ENCODE results near the gene COA4. TPM values are rescaled to one million over a fixed set of nuclear protein-coding genes. Genes with fewer than 3 reads are reported as not detected.
"Not testable (repeated sequence)": the region's sequence is repeated elsewhere in the genome, so short reads cannot be mapped to it uniquely, and the experiment has no call there.

Gene COA4
- total RNA-seq, 2 experiments from 2014 or later = 49.8 to 51.5 TPM

DNA sequence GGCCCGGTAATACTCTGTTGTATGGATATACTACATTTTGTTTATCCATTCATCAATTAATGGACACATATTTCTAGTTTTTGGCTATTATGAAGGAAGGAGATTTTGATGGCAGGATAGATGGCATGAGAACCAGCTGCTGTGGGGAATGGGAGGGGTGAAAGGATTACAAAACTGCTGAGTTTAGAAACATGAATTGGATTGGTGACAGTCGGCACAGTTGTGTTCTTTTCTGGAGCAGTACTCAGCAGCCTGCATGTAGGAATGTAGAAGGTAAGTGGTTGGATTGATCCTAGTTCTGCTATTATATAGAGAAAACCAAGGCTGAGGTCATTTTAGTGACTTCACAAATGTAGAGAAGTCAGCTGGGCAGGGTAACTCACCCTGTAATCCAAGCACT is 7.2 kb upstream of the COA4 start:
- H3K27ac Mint-ChIP-seq = peak overlapping the region; percentile 31
- peaks cover 3% of the 10 kb centered on the region for H3K4me1 Mint-ChIP-seq
- no peak for DNase-seq
- no peaks in the 10 kb centered on the region for H3K27me3 Mint-ChIP-seq
- H3K36me3 Mint-ChIP-seq (ENCODE audit: low read depth) = peaks cover 19% of the 10 kb centered on the region
- H3K4me3 Mint-ChIP-seq = no peak overlapping the region
- POLR2A ChIA-PET = no interaction called here
- H3K9me3 Mint-ChIP-seq = no peaks in the 10 kb centered on the region
- CTCF ChIA-PET = no interaction called here

DNA sequence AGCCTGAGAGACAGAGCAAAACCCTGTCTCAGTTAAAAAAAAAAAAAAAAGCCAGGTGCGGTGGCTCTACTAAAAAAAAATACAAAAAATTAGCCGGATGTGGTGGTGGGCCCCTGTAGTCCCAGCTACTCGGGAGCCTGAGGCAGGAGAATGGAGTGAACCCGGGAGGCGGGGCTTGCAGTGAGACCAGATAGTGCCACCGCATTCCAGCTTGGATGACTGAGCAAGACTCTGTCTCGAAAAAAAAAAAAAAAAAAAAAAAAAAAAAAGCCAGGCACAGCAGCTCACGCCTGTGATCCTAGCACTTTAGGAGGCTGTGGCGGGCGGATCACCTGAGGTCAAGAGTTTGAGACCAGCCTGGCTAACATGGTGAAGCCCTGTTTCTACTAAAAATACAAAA is 3.8 kb upstream of the COA4 start:
- peaks cover 12% of the 10 kb centered on the region for H3K36me3 Mint-ChIP-seq (ENCODE audit: low read depth)
- H3K27me3 Mint-ChIP-seq, DNase-seq, H3K27ac Mint-ChIP-seq, H3K4me3 Mint-ChIP-seq, H3K9me3 Mint-ChIP-seq, CTCF ChIA-PET: not testable (repeated sequence)
- POLR2A ChIA-PET = interaction anchor here (0.9 kb wide), 1 partner anchor 37 kb away, joined by 3 read pairs; no protein-coding TSS in a partner anchor
- peaks cover 27% of the 10 kb centered on the region for H3K4me1 Mint-ChIP-seq

DNA sequence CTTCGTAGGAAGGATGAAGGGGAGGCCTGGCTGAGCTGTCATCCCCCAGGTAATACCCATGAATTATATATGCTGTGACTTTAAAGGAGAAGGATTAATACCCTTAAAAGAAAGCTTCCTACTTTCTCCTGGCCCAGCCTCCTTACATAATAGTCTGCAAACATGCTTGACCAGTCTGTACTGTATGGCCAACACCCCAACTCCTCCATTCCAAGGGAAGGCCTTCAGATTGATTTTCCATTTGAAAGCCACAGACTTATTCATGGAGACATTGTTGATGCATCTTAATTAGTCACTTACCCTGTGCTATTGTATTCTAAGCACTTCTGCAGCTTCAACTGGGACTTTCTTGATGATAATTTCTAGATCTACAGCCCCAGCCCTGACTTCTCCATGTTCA is 2.1 kb upstream of the COA4 start:
- CTCF ChIA-PET = interaction anchor here (1.3 kb wide), 1 partner anchor 118 kb away, joined by 3 read pairs; the partner anchor contains the start of gene RAB6A

DNA sequence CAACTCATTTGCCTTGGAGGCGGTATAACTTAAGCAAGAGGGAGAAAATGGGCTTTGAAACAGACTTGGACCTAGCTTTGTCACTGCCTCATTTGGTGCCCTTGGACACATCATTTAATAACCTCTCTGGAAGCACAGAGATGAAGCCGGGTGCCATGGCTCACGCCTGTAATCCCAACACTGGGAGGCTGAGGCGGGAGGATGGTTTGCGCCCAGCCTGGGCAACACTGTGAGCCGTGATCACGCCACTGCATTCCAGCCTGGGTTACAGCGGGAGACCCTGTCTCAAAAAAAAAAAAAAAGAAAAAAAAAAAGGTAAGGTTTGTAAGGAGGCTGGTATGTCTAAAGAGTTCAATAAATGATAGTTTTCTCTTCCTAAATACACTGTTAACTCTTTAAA is 806 bp downstream of the COA4 start:
- no peaks in the 10 kb centered on the region for H3K9me3 Mint-ChIP-seq

More for the DNA sequence above, 2.1 kb upstream of the COA4 start:
- POLR2A ChIA-PET = interaction anchor here (1.1 to 1.3 kb wide), 2 partner anchors 10 to 14 kb away, joined by 4 to 6 read pairs; no protein-coding TSS in a partner anchor
- peaks cover 38% of the 10 kb centered on the region for H3K4me1 Mint-ChIP-seq
- DNase-seq = no peak
- peaks cover 24% of the 10 kb centered on the region for H3K36me3 Mint-ChIP-seq (ENCODE audit: low read depth)
- H3K27ac Mint-ChIP-seq = no peak overlapping the region
- H3K9me3 Mint-ChIP-seq = no peaks in the 10 kb centered on the region
- H3K27me3 Mint-ChIP-seq = no peaks in the 10 kb centered on the region
- H3K4me3 Mint-ChIP-seq = no peak overlapping the region

DNA sequence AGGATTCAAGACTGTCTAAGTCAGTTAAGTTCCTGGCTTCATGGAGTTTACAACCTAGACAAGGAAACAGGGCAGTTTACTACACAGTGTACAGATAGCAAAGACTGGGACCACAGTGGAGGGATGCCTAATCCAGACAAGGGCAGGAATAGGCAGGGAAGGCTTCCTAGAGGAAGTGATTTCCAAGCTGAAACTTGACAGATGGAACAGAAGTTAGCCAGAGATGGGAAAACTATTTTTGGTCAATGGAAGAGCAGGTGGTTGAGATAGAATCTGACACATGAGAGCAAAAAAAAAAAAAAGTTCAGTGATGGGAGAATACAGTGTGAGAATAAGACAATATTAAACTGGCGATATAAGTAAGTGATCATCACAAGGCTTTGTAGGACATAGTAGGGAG is 1.3 kb downstream of the COA4 start:
- Mint-ChIP-seq H3K4me3 (peak overlapping the region; percentile 90), H3K27ac (peak overlapping the region; percentile 88), H3K4me1 (peaks cover 38% of the 10 kb centered on the region), H3K27me3 (no peaks in the 10 kb centered on the region), H3K36me3 (ENCODE audit: low read depth) (peaks cover 31% of the 10 kb centered on the region), H3K9me3 (no peaks in the 10 kb centered on the region)
- DNase-seq = no peak
- CTCF ChIA-PET = no interaction called here
- POLR2A ChIA-PET = interaction anchor here (0.7 to 1.9 kb wide), 2 partner anchors 9 to 87 kb away, joined by 3 to 7 read pairs; no protein-coding TSS in a partner anchor

More for the DNA sequence above, 806 bp downstream of the COA4 start:
- CTCF ChIA-PET = no interaction called here
- H3K27ac Mint-ChIP-seq = peak overlapping the region; percentile 88
- H3K4me1 Mint-ChIP-seq = peaks cover 38% of the 10 kb centered on the region
- H3K4me3 Mint-ChIP-seq = peak overlapping the region; percentile 90
- H3K27me3 Mint-ChIP-seq = no peaks in the 10 kb centered on the region
- POLR2A ChIA-PET = interaction anchor here (0.7 to 2.8 kb wide), 3 partner anchors 9 to 115 kb away, joined by 3 to 12 read pairs (median 7); partner anchors contain the start of gene RAB6A
- H3K36me3 Mint-ChIP-seq (ENCODE audit: low read depth) = peaks cover 30% of the 10 kb centered on the region
- no peak for DNase-seq

DNA sequence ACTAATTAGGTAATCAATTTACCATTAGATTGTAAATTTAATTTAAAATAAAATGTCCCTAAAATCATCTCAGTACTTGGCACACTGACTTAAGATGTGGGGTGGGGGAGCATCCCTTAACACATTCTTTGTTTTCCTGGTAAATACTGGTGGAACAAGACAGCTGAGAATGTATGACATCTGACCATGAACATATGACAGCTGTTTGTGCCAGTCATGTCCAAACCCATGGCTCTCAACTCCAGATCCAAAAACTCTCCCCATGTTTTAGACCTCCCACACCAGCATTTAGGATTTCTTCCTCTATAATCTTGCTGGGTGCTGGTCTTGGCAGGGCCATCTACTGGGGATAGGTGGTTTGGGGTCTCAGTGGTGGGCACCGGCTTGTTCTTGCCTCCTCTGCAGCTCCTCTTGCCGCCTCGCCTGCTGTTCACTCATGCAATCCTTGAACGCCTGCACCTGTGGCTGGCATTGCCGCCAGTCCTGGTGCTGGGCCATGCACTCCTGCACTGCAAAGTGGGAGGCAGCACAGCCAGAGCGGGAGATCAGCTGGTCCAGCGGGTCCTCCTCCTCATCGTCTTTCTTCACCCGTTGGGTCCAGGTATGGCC is 3.8 kb downstream of the COA4 start:
- peaks cover 35% of the 10 kb centered on the region for H3K36me3 Mint-ChIP-seq (ENCODE audit: low read depth)
- H3K27ac Mint-ChIP-seq = no peak overlapping the region
- H3K4me3 Mint-ChIP-seq = no peak overlapping the region
- H3K27me3 Mint-ChIP-seq = no peaks in the 10 kb centered on the region
- no peak for DNase-seq
- H3K4me1 Mint-ChIP-seq = peaks cover 30% of the 10 kb centered on the region
- ChIA-PET CTCF (interaction anchor here (1.1 kb wide), 1 partner anchor 247 kb away, joined by 4 read pairs; no protein-coding TSS in a partner anchor), POLR2A (no interaction called here)
- no peaks in the 10 kb centered on the region for H3K9me3 Mint-ChIP-seq

DNA sequence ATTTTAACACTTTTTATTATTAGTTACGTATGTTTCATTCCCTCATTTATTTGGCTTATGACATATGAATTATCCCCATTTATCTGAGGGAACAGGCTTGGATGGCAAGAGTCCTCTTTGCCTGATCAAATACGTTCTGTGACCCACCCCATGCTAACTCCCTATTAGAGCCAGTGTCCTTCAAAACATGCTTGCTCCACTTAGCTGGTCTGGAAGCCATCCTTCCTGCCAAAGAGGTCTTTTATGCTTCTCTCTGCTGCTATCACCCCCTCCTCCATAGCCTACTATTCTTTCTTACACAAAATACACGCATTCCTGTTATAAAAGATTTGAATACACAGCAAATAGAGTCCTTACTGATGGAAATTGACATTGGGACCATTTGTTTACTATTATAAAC is 6.4 kb downstream of the COA4 start:
- Mint-ChIP-seq H3K27ac (no peak overlapping the region), H3K4me1 (peaks cover 13% of the 10 kb centered on the region), H3K36me3 (ENCODE audit: low read depth) (peaks cover 28% of the 10 kb centered on the region), H3K9me3 (no peaks in the 10 kb centered on the region), H3K27me3 (no peaks in the 10 kb centered on the region), H3K4me3 (no peak overlapping the region)
- ChIA-PET CTCF (no interaction called here), POLR2A (no interaction called here)
- no peak for DNase-seq

DNA sequence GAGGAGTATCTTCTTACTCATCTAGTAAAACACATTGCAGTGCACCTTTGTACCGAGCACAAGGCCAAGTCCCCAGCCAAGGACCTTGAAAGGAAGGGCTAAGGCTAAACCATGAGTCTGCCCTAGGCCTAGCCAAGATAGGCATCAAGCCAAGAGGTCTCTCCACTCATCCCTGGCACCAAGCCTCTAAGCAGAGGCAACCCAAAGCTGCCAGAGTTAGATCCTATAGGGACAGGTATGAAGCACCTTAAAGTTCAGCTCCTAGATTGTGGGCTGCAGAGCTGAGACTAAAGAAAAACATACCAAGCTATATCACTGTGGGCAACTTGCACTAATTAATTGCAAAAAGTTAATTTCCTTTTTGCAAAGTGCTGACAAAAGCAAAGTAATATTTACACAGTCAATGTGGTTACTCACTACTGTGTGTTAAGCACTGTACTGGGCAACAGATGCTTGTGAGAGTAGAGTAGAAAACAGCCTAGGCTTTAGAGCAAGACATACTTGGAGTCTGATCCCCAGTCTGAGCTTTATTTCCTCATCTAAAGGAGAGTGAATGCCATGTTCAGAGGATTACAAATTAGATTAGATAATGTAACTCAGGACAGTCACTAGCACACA is 7.2 kb downstream of the COA4 start:
- no peak for DNase-seq
- POLR2A ChIA-PET = interaction anchor here (1.5 kb wide), 1 partner anchor 9 kb away, joined by 6 read pairs; no protein-coding TSS in a partner anchor
- Mint-ChIP-seq H3K4me1 (peaks cover 4% of the 10 kb centered on the region), H3K27me3 (no peaks in the 10 kb centered on the region), H3K27ac (peak overlapping the region; percentile 22), H3K9me3 (no peaks in the 10 kb centered on the region), H3K36me3 (ENCODE audit: low read depth) (peaks cover 25% of the 10 kb centered on the region), H3K4me3 (no peak overlapping the region)
- CTCF ChIA-PET = no interaction called here

DNA sequence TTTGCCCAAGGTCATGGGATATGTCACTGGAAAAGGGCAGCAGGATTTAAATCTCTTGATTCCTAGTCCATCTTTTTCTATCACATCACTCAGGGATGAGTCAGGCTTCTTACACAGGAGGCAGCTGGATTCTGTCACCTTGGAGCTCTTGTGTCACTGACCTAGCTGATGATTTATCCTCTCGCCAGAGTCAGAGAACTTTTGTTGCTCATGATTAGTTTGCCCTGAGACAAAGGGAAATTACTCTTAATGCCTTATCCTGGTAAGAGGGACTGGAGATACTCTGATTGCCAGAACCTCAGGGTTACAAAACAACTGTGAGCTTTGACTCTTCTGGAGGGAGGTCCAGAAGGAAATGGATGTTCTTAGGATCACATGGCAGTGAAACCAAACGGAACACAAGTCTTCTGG is 10.1 kb downstream of the COA4 start:
- Mint-ChIP-seq H3K27me3 (no peaks in the 10 kb centered on the region), H3K4me3 (no peak overlapping the region), H3K4me1 (peaks cover 4% of the 10 kb centered on the region), H3K36me3 (ENCODE audit: low read depth) (peaks cover 13% of the 10 kb centered on the region), H3K9me3 (no peaks in the 10 kb centered on the region), H3K27ac (no peak overlapping the region)
- DNase-seq = no peak
- ChIA-PET POLR2A (interaction anchor here (1.2 to 1.6 kb wide), 2 partner anchors 9 to 11 kb away, joined by 3 to 6 read pairs; no protein-coding TSS in a partner anchor), CTCF (no interaction called here)

DNA sequence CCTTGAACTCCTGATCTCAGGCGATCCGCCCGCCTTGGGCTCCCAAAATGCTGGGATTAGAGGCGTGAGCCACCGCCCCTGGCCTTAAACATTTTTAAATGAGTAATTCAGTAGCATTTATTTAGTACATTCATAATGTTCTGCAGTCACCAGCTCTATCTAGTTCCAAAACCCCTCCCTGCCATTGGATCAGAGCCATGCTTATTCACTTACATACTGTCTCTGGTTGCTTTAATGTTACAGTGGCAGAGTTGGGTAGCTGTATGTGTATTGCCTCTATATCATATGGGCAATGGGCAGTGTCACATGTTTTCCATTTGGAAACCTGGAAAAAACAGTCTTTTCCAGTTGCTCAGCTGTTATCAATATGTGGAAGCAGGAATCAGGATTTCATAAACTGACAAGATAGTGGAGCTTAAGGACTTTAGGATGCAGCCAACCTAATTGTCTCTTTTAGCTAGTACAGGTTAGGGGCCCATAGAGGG is 10.5 kb downstream of the COA4 start:
- Mint-ChIP-seq H3K27ac (no peak overlapping the region), H3K36me3 (ENCODE audit: low read depth) (peaks cover 13% of the 10 kb centered on the region), H3K27me3 (no peaks in the 10 kb centered on the region), H3K9me3 (no peaks in the 10 kb centered on the region), H3K4me3 (no peak overlapping the region), H3K4me1 (peaks cover 4% of the 10 kb centered on the region)
- ChIA-PET POLR2A (interaction anchor here (1.2 to 1.6 kb wide), 2 partner anchors 9 to 11 kb away, joined by 3 to 6 read pairs; no protein-coding TSS in a partner anchor), CTCF (no interaction called here)
- DNase-seq = no peak

DNA sequence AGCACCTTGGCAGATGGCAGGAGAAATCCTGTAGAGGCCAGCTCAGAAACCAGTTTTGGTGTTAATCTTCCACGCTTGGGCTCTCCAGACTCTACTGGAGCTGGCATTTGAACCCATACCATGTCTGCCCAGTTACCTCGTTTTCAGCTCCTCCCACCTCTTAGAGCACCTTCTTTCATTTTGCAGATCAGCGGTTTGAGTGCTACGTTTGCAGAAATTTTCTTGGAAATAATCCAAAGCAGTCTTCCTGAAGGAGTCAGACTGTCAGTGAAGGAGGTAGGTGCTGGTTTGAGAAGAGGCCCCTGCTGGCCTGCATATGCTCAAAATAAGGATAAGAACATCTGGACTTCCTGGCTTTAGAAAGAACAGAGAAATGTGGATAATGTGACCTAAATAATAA is 13.7 kb downstream of the COA4 start:
- H3K9me3 Mint-ChIP-seq = no peaks in the 10 kb centered on the region
- ChIA-PET CTCF (no interaction called here), POLR2A (interaction anchor here (1.4 kb wide), 2 partner anchors 8 to 11 kb away, joined by 3 to 4 read pairs; no protein-coding TSS in a partner anchor)
- no peak overlapping the region for H3K27ac Mint-ChIP-seq
- no peaks in the 10 kb centered on the region for H3K27me3 Mint-ChIP-seq
- H3K4me3 Mint-ChIP-seq = no peak overlapping the region
- H3K4me1 Mint-ChIP-seq = no peaks in the 10 kb centered on the region
- no peak for DNase-seq
- peaks cover 17% of the 10 kb centered on the region for H3K36me3 Mint-ChIP-seq (ENCODE audit: low read depth)

DNA sequence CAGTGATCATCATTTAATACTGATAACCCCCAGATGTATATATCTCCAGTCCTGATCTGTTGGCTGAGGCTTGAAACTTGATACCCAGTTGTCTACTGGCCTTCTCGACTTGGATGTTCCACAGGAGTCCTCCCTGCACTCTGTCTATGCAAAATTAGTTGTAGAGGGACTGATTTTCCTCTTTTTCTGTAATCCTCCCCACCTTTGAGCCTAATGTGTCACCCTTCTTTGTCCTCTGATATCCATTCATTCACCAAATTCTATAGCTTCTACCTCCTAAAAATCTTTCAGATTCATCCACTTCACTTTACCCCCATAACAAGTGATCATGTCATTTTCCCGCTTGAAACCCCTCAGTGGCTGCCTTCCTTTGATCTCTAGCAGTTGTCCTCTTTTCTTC is 16.4 kb downstream of the COA4 start:
- Mint-ChIP-seq H3K4me3 (no peak overlapping the region), H3K9me3 (no peaks in the 10 kb centered on the region), H3K36me3 (ENCODE audit: low read depth) (peaks cover 16% of the 10 kb centered on the region), H3K4me1 (no peaks in the 10 kb centered on the region), H3K27me3 (no peaks in the 10 kb centered on the region), H3K27ac (no peak overlapping the region)
- POLR2A ChIA-PET = no interaction called here
- DNase-seq = no peak
- CTCF ChIA-PET = no interaction called here

DNA sequence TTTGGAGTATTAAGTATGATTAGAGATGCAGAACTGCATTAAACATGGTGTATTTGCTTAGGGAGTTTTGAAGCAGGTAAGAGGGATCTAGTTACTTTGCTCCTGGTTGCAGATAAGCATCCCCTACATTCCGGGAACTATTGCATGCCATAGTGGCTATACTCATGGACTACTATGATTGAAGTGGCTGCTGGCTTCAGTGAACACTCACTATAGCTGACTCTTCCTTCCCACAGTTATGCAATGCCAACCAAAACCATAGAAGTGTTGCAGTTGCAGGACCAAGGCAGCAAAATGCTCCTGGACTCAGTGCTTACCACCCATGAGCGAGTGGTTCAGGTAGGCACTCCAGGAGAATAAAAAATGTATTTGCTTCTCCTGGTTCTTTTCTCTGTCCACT is 17.0 kb downstream of the COA4 start:
- H3K27me3 Mint-ChIP-seq = no peaks in the 10 kb centered on the region
- H3K36me3 Mint-ChIP-seq (ENCODE audit: low read depth) = peaks cover 14% of the 10 kb centered on the region
- CTCF ChIA-PET = no interaction called here
- no peak overlapping the region for H3K4me3 Mint-ChIP-seq
- H3K4me1 Mint-ChIP-seq = no peaks in the 10 kb centered on the region
- H3K27ac Mint-ChIP-seq = no peak overlapping the region
- no peaks in the 10 kb centered on the region for H3K9me3 Mint-ChIP-seq
- no peak for DNase-seq
- POLR2A ChIA-PET = no interaction called here
